Astrocyte (in vitro differentiated cells and primary cell): ENCODE data around the gene NME3.

Experiments
- EZH2 ChIP-seq: IDR thresholded peaks from 2 replicates; pipeline ENCODE4 v1.6.1; 2012; ENCODE audit warnings: mild to moderate bottlenecking, low read length, inconsistent platforms; ENCODE audit not compliant: insufficient read depth
- TF ChIP-seq, protein P1 (sequence below): IDR thresholded peaks from 2 replicates; pipeline ENCODE4 v1.5.1; 2011; ENCODE audit warnings: low read depth, mild to moderate bottlenecking, inconsistent platforms, low read length, moderate library complexity; ENCODE audit not compliant: insufficient read depth

DNA sequence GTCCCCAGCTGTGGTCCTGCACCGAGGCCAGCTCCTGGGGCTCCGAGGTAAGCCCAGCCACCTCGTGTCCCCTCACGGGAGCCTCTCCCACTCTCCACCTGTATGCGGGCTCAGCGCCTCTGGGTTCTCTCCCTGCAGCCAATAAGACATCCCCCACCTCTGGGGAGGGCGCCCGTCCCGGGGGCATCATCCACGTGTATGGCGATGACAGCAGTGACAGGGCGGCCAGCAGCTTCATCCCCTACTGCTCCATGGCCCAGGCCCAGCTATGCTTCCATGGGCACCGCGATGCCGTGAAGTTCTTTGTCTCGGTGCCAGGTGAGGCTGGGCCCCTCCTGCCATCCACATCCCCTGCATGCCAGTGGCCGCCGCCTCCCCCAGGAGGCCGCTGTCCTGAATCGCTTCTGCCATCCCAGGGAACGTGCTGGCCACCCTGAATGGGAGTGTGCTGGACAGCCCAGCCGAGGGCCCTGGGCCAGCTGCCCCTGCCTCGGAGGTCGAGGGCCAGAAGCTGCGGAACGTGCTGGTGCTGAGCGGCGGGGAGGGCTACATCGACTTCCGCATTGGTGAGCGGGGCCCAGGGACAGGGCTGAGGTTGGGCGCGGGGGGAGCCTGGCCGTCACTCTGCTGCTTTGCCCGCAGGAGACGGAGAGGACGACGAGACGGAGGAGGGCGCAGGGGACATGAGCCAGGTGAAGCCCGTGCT lies 3.1 kb downstream of the NME3 start:
- TF ChIP-seq, protein P1, sequence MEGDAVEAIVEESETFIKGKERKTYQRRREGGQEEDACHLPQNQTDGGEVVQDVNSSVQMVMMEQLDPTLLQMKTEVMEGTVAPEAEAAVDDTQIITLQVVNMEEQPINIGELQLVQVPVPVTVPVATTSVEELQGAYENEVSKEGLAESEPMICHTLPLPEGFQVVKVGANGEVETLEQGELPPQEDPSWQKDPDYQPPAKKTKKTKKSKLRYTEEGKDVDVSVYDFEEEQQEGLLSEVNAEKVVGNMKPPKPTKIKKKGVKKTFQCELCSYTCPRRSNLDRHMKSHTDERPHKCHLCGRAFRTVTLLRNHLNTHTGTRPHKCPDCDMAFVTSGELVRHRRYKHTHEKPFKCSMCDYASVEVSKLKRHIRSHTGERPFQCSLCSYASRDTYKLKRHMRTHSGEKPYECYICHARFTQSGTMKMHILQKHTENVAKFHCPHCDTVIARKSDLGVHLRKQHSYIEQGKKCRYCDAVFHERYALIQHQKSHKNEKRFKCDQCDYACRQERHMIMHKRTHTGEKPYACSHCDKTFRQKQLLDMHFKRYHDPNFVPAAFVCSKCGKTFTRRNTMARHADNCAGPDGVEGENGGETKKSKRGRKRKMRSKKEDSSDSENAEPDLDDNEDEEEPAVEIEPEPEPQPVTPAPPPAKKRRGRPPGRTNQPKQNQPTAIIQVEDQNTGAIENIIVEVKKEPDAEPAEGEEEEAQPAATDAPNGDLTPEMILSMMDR = no peak
- no peak for TF ChIP-seq EZH2
